ENCODE data around the gene MYMK.

DNA sequence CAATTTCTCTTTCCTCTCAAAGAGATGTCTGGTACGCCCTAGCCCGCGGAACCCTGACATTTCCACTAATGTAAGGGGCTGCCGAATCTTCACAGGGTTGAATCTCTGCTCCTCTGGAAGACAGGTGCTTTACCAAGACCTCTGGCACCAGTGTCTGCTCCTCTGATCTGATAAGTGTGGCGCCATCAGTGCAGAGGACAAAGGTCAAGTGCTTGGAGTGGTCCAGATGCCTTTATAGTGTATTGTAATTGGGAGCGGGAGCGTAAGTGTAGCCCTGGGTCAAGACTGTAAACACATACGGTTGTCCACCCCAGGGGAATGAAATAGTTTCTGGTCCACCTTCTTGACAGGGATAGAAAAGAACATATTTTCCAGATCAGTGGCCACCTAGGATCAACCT is 27.5 kb upstream of the MYMK start:
- TF ChIP-seq POLR2AphosphoS5 (IDR thresholded peaks at IDR 0.05; ENCODE audit: low read depth, low read length) = no peak
- TF ChIP-seq POLR2A (IDR thresholded peaks at IDR 0.05; ENCODE audit: low read depth, low read length) = no peak

Measured in GM12892 (cell line).